ENCODE results near the gene POLE. TPM values are rescaled to one million over a fixed set of nuclear protein-coding genes. Genes with fewer than 3 reads are reported as not detected.

The POLE gene
- total RNA-seq, 2 experiments from 2014 or later = 157 to 230 TPM

DNA sequence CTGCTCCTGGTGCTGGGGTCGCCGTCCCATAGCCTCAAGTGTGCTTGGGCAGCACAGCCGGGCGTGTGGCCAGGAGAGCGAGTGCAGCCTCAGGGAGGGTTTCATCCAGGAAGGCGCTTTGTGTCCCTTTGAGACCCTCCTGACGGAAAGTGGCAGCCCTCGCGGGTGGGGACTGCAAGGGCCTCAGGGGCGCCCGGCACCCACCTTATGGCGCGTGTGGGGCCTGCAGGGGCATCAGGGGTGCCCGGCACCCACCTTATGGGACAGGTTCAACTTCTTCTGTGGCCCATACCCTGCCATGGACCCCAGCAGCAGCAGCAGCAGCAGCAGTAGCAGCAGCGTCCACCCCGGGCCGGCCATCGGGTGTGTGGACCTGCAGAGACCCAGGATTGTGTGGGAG, 81.2 kb downstream of the POLE start:
- no TSS peak for BruUV-seq (replicated peaks)
- CTCF ChIA-PET (ENCODE audit: unreplicated experiment) = no interaction called here
- Histone ChIP-seq H3K4me1 (ENCODE audit: insufficient read depth, low read length, poor library complexity, severe bottlenecking) (no peaks in the 10 kb centered on the region), H4K20me1 (ENCODE audit: insufficient read depth, low read length) (no peaks in the 10 kb centered on the region), H3K36me3 (ENCODE audit: insufficient read depth, low read length) (no peaks in the 10 kb centered on the region), H3K4me3 (ENCODE audit: low read depth, low read length, poor library complexity, severe bottlenecking) (no peak overlapping the region), H3K4me2 (ENCODE audit: low read length) (no peak overlapping the region), H3K9me3 (ENCODE audit: low read length) (no peaks in the 10 kb centered on the region), H3K79me2 (ENCODE audit: insufficient read depth, low read depth, low read length) (no peaks in the 10 kb centered on the region), H3K27ac (ENCODE audit: low read depth, low read length, poor library complexity, severe bottlenecking) (no peak overlapping the region), H3K9me2 (ENCODE audit: insufficient read depth, low read length) (no peaks in the 10 kb centered on the region), H2AFZ (ENCODE audit: low read length) (no peak overlapping the region)
- DNase-seq (ENCODE audit: low spot score) = no peak
- no peak for TF ChIP-seq EZH2phosphoT487 (IDR thresholded peaks at IDR 0.05; ENCODE audit: borderline replicate concordance, low read depth, low read length)
- TF ChIP-seq, protein P1, sequence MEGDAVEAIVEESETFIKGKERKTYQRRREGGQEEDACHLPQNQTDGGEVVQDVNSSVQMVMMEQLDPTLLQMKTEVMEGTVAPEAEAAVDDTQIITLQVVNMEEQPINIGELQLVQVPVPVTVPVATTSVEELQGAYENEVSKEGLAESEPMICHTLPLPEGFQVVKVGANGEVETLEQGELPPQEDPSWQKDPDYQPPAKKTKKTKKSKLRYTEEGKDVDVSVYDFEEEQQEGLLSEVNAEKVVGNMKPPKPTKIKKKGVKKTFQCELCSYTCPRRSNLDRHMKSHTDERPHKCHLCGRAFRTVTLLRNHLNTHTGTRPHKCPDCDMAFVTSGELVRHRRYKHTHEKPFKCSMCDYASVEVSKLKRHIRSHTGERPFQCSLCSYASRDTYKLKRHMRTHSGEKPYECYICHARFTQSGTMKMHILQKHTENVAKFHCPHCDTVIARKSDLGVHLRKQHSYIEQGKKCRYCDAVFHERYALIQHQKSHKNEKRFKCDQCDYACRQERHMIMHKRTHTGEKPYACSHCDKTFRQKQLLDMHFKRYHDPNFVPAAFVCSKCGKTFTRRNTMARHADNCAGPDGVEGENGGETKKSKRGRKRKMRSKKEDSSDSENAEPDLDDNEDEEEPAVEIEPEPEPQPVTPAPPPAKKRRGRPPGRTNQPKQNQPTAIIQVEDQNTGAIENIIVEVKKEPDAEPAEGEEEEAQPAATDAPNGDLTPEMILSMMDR (conservative IDR thresholded peaks at IDR 0.05; ENCODE audit: low read length) = no peak
- intact Hi-C loops (cut with micrococcal nuclease; ENCODE audit: unreplicated experiment) = no loop called here
- POLR2A ChIA-PET = no interaction called here

DNA sequence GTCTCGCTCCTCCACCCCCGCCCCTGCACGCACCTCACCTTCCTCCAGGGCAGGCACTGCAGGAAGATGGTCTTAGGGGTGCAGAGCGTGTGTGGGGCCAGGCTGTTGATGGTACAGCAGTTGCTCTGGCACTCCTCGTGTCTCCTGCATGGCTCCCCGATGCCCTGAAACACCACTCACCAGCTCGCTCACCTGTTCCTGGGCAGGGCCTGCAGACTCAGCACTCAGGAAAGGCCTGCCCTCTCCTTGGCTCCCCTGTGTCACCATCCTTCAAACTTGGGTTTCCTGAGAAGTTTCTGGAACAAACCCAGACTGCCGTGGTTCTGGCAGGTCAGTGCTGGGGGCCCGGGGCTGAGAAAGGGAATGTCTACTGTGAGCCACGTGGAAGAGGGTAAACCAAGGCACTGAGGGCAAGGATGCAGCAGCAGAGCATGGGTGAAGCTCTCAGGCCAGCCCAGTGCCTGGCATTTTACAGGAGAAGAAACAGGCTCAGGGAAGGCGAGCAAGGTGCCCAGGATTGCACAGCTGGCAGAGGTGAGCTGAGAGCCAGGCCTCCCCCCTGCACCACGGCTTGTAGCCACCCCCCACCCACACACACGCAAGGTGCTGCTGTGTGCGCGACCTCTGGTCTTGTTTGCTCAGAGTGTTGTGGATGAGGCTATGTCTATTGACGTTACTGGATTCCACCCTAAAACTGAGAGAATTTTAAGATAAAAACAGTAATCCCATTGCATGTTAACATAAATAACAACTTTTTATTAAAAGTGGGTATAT, 82.3 kb downstream of the POLE start:
- intact Hi-C loops (cut with micrococcal nuclease; ENCODE audit: unreplicated experiment) = no loop called here
- Histone ChIP-seq H3K36me3 (ENCODE audit: insufficient read depth, low read length) (no peaks in the 10 kb centered on the region), H3K79me2 (ENCODE audit: insufficient read depth, low read depth, low read length) (no peaks in the 10 kb centered on the region), H3K9me2 (ENCODE audit: insufficient read depth, low read length) (no peaks in the 10 kb centered on the region), H3K4me1 (ENCODE audit: insufficient read depth, low read length, poor library complexity, severe bottlenecking) (no peaks in the 10 kb centered on the region), H4K20me1 (ENCODE audit: insufficient read depth, low read length) (no peaks in the 10 kb centered on the region), H2AFZ (ENCODE audit: low read length) (no peak overlapping the region), H3K4me2 (ENCODE audit: low read length) (no peak overlapping the region), H3K27ac (ENCODE audit: low read depth, low read length, poor library complexity, severe bottlenecking) (no peak overlapping the region), H3K4me3 (ENCODE audit: low read depth, low read length, poor library complexity, severe bottlenecking) (no peak overlapping the region), H3K9me3 (ENCODE audit: low read length) (no peaks in the 10 kb centered on the region)
- ChIA-PET POLR2A (no interaction called here), CTCF (ENCODE audit: unreplicated experiment) (interaction anchor here (0.5 kb wide), 1 partner anchor 159 kb away, joined by 3 read pairs; no protein-coding TSS in a partner anchor)
- no TSS peak for BruUV-seq (replicated peaks)
- TF ChIP-seq, protein P1 (conservative IDR thresholded peaks at IDR 0.05; ENCODE audit: low read length) = no peak
- no peak for TF ChIP-seq EZH2phosphoT487 (IDR thresholded peaks at IDR 0.05; ENCODE audit: borderline replicate concordance, low read depth, low read length)
- DNase-seq (ENCODE audit: low spot score) = no peak

DNA sequence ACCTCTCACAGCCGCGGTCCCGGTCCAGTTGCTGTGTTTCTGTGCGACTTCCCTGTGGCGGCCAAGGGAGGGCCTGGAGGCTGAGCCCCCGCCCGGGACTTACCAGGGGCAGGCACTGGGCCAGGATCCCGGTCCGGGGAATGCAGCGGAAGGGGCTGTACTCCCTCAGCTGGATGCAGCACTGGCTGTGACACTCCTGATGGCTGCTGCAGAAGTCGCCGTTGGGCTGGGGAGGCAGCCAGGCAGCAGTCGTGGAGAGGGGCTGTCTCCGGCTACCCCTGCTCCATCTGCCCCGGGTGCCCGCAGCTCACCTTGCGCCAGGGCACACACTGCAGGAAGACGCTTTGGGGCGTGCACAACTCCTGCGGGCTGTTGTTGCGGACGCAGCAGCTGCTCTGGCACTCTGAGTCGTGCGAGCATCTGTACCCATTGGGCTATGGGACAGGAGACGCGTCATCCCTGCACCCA, 83.0 kb downstream of the POLE start:
- CTCF ChIA-PET (ENCODE audit: unreplicated experiment) = interaction anchor here (0.5 to 1.1 kb wide), 2 partner anchors 34 to 160 kb away, joined by 3 read pairs; no protein-coding TSS in a partner anchor
- H3K9me2 ChIP-seq (ENCODE audit: insufficient read depth, low read length) = no peaks in the 10 kb centered on the region
- POLR2A ChIA-PET = interaction anchor here (0.6 kb wide), 1 partner anchor 18 kb away, joined by 3 read pairs; no protein-coding TSS in a partner anchor
- no peak overlapping the region for H3K4me2 ChIP-seq (ENCODE audit: low read length)
- BruUV-seq (replicated peaks) = no TSS peak
- intact Hi-C loops (cut with micrococcal nuclease; ENCODE audit: unreplicated experiment) = no loop called here
- no peak overlapping the region for H3K4me3 ChIP-seq (ENCODE audit: low read depth, low read length, poor library complexity, severe bottlenecking)
- no peak overlapping the region for H3K27ac ChIP-seq (ENCODE audit: low read depth, low read length, poor library complexity, severe bottlenecking)
- H4K20me1 ChIP-seq (ENCODE audit: insufficient read depth, low read length) = no peaks in the 10 kb centered on the region
- TF ChIP-seq EZH2phosphoT487 (IDR thresholded peaks at IDR 0.05; ENCODE audit: borderline replicate concordance, low read depth, low read length) = no peak
- TF ChIP-seq, protein P1 (conservative IDR thresholded peaks at IDR 0.05; ENCODE audit: low read length) = no peak
- H3K9me3 ChIP-seq (ENCODE audit: low read length) = no peaks in the 10 kb centered on the region
- no peaks in the 10 kb centered on the region for H3K79me2 ChIP-seq (ENCODE audit: insufficient read depth, low read depth, low read length)
- no peaks in the 10 kb centered on the region for H3K4me1 ChIP-seq (ENCODE audit: insufficient read depth, low read length, poor library complexity, severe bottlenecking)
- no peaks in the 10 kb centered on the region for H3K36me3 ChIP-seq (ENCODE audit: insufficient read depth, low read length)
- H2AFZ ChIP-seq (ENCODE audit: low read length) = no peak overlapping the region
- no peak for DNase-seq (ENCODE audit: low spot score)
